Measurements from ENCODE around the gene CNTN5. TPM values are rescaled to one million over a fixed set of nuclear protein-coding genes. Genes with fewer than 3 reads are reported as not detected.

Gene CNTN5
- total RNA-seq (0.14 TPM), polyA plus RNA-seq (0.07 TPM)
- long read RNA-seq, donor 1, result 0 reads
- long read RNA-seq, donor 2, result 0 reads
- long read RNA-seq, donor 3, result 0 reads
- long read RNA-seq, donor 4, result 0 reads
- long read RNA-seq, donor 5, result 0 reads
- long read RNA-seq, donor 6, result 0 reads
- long read RNA-seq, donor 7, result 0 reads
- long read RNA-seq, donor 8, result 0 reads
- long read RNA-seq, donor 9, result 0 reads
- long read RNA-seq, donor 10, result 0 reads

- Histone ChIP-seq H3K4me1 (ENCODE audit: control insufficient read depth in 2 of 2, insufficient read depth in 2 of 2, low read length in 2 of 2) (no peaks in the 10 kb centered on the region), H3K4me3 (ENCODE audit: low read length in 2 of 2) (no peak within 1 kb of the TSS), H3K27ac (ENCODE audit: low read depth in 1 of 2, low read length in 1 of 2) (no peak within 1 kb of the TSS), H3K36me3 (ENCODE audit: control insufficient read depth in 2 of 2, insufficient read depth in 2 of 2, low read length in 1 of 2) (no peaks in the 10 kb centered on the region), H3K9me3 (ENCODE audit: control insufficient read depth in 2 of 2, insufficient read depth in 1 of 2, low read length in 1 of 2) (no peaks in the 10 kb centered on the region), H3K27me3 (ENCODE audit: control insufficient read depth in 2 of 2, insufficient read depth in 1 of 2, low read length in 1 of 2) (peaks cover 0 to 20% of the 10 kb centered on the region in 2 donors)
- WGBS, result under 1% methylated on average over 57 of the region's 57 CpGs
- peak in 2 of 9 donors; percentile 1 to 23 for DNase-seq (ENCODE audit: low read depth in 6 of 9, low spot score in 9 of 9)
Measured at GRCh38 chr11:99020352-99021225, at the start of gene CNTN5. Gene CNTN5 (plus strand): TSS chr11:99020949.

DNA sequence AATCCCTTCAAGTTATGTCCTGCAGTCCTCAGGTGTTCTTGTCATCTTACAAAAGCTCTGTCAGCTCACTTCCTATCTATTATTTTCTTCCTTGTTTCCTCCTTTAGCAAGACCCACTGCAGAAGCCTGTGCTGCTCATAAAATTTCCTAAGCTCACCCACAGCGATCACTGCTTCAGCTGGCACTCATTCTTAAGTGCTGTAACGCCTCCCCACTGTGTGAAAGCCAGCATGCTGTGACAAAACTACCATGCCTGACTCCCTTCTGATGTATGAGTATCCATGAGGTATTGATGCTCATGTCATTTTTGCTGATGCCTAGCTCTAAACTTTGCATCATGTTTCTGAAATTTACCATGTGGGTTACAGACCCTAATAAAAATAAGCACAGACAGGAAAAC, 41.5 kb upstream of the CNTN5 start:
- no peak for DNase-seq (ENCODE audit: low read depth in 6 of 9, low spot score in 9 of 9)
- no peaks in the 10 kb centered on the region for H3K4me1 ChIP-seq (ENCODE audit: control insufficient read depth in 2 of 2, insufficient read depth in 2 of 2, low read length in 2 of 2)
- no peaks in the 10 kb centered on the region for H3K9me3 ChIP-seq (ENCODE audit: control insufficient read depth in 2 of 2, insufficient read depth in 1 of 2, low read length in 1 of 2)
- H3K4me3 ChIP-seq (ENCODE audit: low read length in 2 of 2), result no peak overlapping the region
- no peaks in the 10 kb centered on the region for H3K36me3 ChIP-seq (ENCODE audit: control insufficient read depth in 2 of 2, insufficient read depth in 2 of 2, low read length in 1 of 2)
- H3K27ac ChIP-seq (ENCODE audit: low read depth in 1 of 2, low read length in 1 of 2), result no peak overlapping the region
- whole genome bisulfite sequencing, result 72% methylated on average over 2 of the region's 2 CpGs
- H3K27me3 ChIP-seq (ENCODE audit: control insufficient read depth in 2 of 2, insufficient read depth in 1 of 2, low read length in 1 of 2), result no peaks in the 10 kb centered on the region

DNA sequence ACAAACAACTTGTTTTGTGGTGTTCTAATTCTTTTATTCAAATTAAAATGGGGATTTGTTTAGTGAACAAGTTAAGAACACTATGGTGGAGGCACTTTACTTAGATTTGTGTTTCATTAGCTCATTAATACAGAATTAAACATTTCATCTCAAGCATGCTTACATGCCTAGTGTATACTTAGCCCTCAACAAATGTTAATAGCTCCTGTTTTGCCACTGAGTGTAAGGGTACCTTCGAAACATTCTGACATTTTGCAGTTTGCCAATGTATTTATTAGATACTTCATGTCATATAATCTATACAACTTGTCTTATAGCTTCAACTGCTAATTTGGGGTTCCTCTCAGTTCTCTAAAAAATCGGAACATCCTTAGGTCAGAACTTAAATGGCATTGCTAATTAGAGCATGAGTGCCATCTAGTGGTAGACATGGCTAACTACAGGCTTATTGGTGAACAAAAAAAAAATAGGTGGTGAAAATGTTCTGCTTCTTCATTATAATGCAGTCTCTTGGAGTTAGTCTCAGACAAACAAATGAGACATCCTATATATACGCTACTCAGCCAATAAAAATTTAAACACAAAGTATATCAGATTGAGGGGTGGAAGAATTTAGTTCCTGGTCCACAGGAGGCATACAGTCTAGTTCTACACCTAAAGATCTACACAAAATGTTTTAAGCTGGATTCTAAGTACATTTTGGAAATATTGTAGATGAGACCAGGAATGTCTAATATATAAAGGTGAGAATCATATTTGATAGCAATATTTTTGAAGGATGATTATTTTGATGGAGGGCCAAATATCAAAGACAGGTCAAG, 4.9 kb upstream of the CNTN5 start:
- peaks cover 0 to 12% of the 10 kb centered on the region in 2 donors for H3K27me3 ChIP-seq (ENCODE audit: control insufficient read depth in 2 of 2, insufficient read depth in 1 of 2, low read length in 1 of 2)
- no peaks in the 10 kb centered on the region for H3K36me3 ChIP-seq (ENCODE audit: control insufficient read depth in 2 of 2, insufficient read depth in 2 of 2, low read length in 1 of 2)
- H3K27ac ChIP-seq (ENCODE audit: low read depth in 1 of 2, low read length in 1 of 2), result no peak overlapping the region
- no peak overlapping the region for H3K4me3 ChIP-seq (ENCODE audit: low read length in 2 of 2)
- peak in 5 of 9 donors; percentile 2 to 42 (median 13) for DNase-seq (ENCODE audit: low read depth in 6 of 9, low spot score in 9 of 9)
- H3K4me1 ChIP-seq (ENCODE audit: control insufficient read depth in 2 of 2, insufficient read depth in 2 of 2, low read length in 2 of 2), result no peaks in the 10 kb centered on the region
- 32% methylated on average over 3 of the region's 3 CpGs for WGBS
- no peaks in the 10 kb centered on the region for H3K9me3 ChIP-seq (ENCODE audit: control insufficient read depth in 2 of 2, insufficient read depth in 1 of 2, low read length in 1 of 2)

DNA sequence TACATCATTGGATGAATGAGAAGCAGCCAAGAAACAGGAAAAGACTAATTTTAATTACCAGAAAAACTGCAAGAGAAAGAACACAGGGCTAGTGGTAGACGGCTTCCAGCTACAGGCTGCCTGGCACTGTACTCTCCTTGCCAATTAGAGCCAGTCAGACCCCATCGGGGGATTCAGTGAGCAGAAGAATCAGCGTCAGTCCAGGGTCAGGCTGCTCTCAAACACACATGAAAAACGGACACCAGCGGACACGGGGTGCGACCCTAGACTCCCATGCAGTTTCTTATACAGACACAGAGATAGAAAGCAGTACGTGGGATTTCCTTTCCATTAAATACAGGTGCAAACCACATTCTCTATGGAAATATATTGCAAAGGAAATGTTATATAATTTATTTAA, 1.1 kb upstream of the CNTN5 start:
- H3K36me3 ChIP-seq (ENCODE audit: control insufficient read depth in 2 of 2, insufficient read depth in 2 of 2, low read length in 1 of 2), result no peaks in the 10 kb centered on the region
- no peak for DNase-seq (ENCODE audit: low read depth in 6 of 9, low spot score in 9 of 9)
- 79% methylated on average over 8 of the region's 8 CpGs for WGBS
- H3K9me3 ChIP-seq (ENCODE audit: control insufficient read depth in 2 of 2, insufficient read depth in 1 of 2, low read length in 1 of 2), result no peaks in the 10 kb centered on the region
- peaks cover 0 to 20% of the 10 kb centered on the region in 2 donors for H3K27me3 ChIP-seq (ENCODE audit: control insufficient read depth in 2 of 2, insufficient read depth in 1 of 2, low read length in 1 of 2)
- no peak overlapping the region for H3K4me3 ChIP-seq (ENCODE audit: low read length in 2 of 2)
- H3K27ac ChIP-seq (ENCODE audit: low read depth in 1 of 2, low read length in 1 of 2), result no peak overlapping the region
- no peaks in the 10 kb centered on the region for H3K4me1 ChIP-seq (ENCODE audit: control insufficient read depth in 2 of 2, insufficient read depth in 2 of 2, low read length in 2 of 2)

GRCh38 chr11:99037057-99037456, 16.3 kb downstream of the CNTN5 start:
- H3K36me3 ChIP-seq (ENCODE audit: control insufficient read depth in 2 of 2, insufficient read depth in 2 of 2, low read length in 1 of 2), result no peaks in the 10 kb centered on the region
- 83% methylated on average over 1 of the region's 1 CpG for WGBS
- no peak overlapping the region for H3K27ac ChIP-seq (ENCODE audit: low read depth in 1 of 2, low read length in 1 of 2)

GRCh38 chr11:99063331-99063730, 42.6 kb downstream of the CNTN5 start:
- WGBS, result 94% methylated on average over 1 of the region's 1 CpG
- no peaks in the 10 kb centered on the region for H3K36me3 ChIP-seq (ENCODE audit: control insufficient read depth in 2 of 2, insufficient read depth in 2 of 2, low read length in 1 of 2)
- DNase-seq (ENCODE audit: low read depth in 6 of 9, low spot score in 9 of 9), result no peak

More at GRCh38 chr11:99037057-99037456, 16.3 kb downstream of the CNTN5 start:
- no peaks in the 10 kb centered on the region for H3K9me3 ChIP-seq (ENCODE audit: control insufficient read depth in 2 of 2, insufficient read depth in 1 of 2, low read length in 1 of 2)
- H3K4me1 ChIP-seq (ENCODE audit: control insufficient read depth in 2 of 2, insufficient read depth in 2 of 2, low read length in 2 of 2), result no peaks in the 10 kb centered on the region
- DNase-seq (ENCODE audit: low read depth in 6 of 9, low spot score in 9 of 9), result no peak
- no peaks in the 10 kb centered on the region for H3K27me3 ChIP-seq (ENCODE audit: control insufficient read depth in 2 of 2, insufficient read depth in 1 of 2, low read length in 1 of 2)
- H3K4me3 ChIP-seq (ENCODE audit: low read length in 2 of 2), result no peak overlapping the region

GRCh38 chr11:99065121-99065520, 44.4 kb downstream of the CNTN5 start:
- H3K27ac ChIP-seq (ENCODE audit: low read depth in 1 of 2, low read length in 1 of 2), result no peak overlapping the region
- no peaks in the 10 kb centered on the region for H3K4me1 ChIP-seq (ENCODE audit: control insufficient read depth in 2 of 2, insufficient read depth in 2 of 2, low read length in 2 of 2)
- no peaks in the 10 kb centered on the region for H3K36me3 ChIP-seq (ENCODE audit: control insufficient read depth in 2 of 2, insufficient read depth in 2 of 2, low read length in 1 of 2)
- H3K4me3 ChIP-seq (ENCODE audit: low read length in 2 of 2), result no peak overlapping the region
- DNase-seq (ENCODE audit: low read depth in 6 of 9, low spot score in 9 of 9), result no peak
- no peaks in the 10 kb centered on the region for H3K9me3 ChIP-seq (ENCODE audit: control insufficient read depth in 2 of 2, insufficient read depth in 1 of 2, low read length in 1 of 2)
- no peaks in the 10 kb centered on the region for H3K27me3 ChIP-seq (ENCODE audit: control insufficient read depth in 2 of 2, insufficient read depth in 1 of 2, low read length in 1 of 2)

More at GRCh38 chr11:99063331-99063730, 42.6 kb downstream of the CNTN5 start:
- H3K27me3 ChIP-seq (ENCODE audit: control insufficient read depth in 2 of 2, insufficient read depth in 1 of 2, low read length in 1 of 2), result no peaks in the 10 kb centered on the region
- H3K27ac ChIP-seq (ENCODE audit: low read depth in 1 of 2, low read length in 1 of 2), result no peak overlapping the region
- no peaks in the 10 kb centered on the region for H3K4me1 ChIP-seq (ENCODE audit: control insufficient read depth in 2 of 2, insufficient read depth in 2 of 2, low read length in 2 of 2)
- no peaks in the 10 kb centered on the region for H3K9me3 ChIP-seq (ENCODE audit: control insufficient read depth in 2 of 2, insufficient read depth in 1 of 2, low read length in 1 of 2)
- H3K4me3 ChIP-seq (ENCODE audit: low read length in 2 of 2), result no peak overlapping the region

GRCh38 chr11:99066618-99067317, 46.0 kb downstream of the CNTN5 start:
- Histone ChIP-seq H3K4me3 (ENCODE audit: low read length in 2 of 2) (no peak overlapping the region), H3K9me3 (ENCODE audit: control insufficient read depth in 2 of 2, insufficient read depth in 1 of 2, low read length in 1 of 2) (no peaks in the 10 kb centered on the region), H3K36me3 (ENCODE audit: control insufficient read depth in 2 of 2, insufficient read depth in 2 of 2, low read length in 1 of 2) (no peaks in the 10 kb centered on the region), H3K27me3 (ENCODE audit: control insufficient read depth in 2 of 2, insufficient read depth in 1 of 2, low read length in 1 of 2) (no peaks in the 10 kb centered on the region), H3K4me1 (ENCODE audit: control insufficient read depth in 2 of 2, insufficient read depth in 2 of 2, low read length in 2 of 2) (no peaks in the 10 kb centered on the region), H3K27ac (ENCODE audit: low read depth in 1 of 2, low read length in 1 of 2) (no peak overlapping the region)
- no peak for DNase-seq (ENCODE audit: low read depth in 6 of 9, low spot score in 9 of 9)
- WGBS, result 85% methylated on average over 2 of the region's 2 CpGs

Measured in thymus (tissue), 14 donors.